NT2/D1 (cell line): Measurements from ENCODE around the gene APOC4.

ENCODE experiments used
- SUZ12 ChIP-seq: IDR thresholded peaks from 2 replicates; pipeline ENCODE4 v1.6.1; 2011; ENCODE audit not compliant: insufficient read length, insufficient read depth; ENCODE audit errors: extremely low read depth
- YY1 ChIP-seq: IDR thresholded peaks from 2 replicates; pipeline ENCODE4 v1.6.1; 2011; ENCODE audit not compliant: insufficient read length, insufficient read depth
- ZNF274 ChIP-seq: IDR thresholded peaks from 2 replicates; pipeline ENCODE4 v1.6.1; 2011; ENCODE audit warnings: mild to moderate bottlenecking, low read depth, low read length

DNA sequence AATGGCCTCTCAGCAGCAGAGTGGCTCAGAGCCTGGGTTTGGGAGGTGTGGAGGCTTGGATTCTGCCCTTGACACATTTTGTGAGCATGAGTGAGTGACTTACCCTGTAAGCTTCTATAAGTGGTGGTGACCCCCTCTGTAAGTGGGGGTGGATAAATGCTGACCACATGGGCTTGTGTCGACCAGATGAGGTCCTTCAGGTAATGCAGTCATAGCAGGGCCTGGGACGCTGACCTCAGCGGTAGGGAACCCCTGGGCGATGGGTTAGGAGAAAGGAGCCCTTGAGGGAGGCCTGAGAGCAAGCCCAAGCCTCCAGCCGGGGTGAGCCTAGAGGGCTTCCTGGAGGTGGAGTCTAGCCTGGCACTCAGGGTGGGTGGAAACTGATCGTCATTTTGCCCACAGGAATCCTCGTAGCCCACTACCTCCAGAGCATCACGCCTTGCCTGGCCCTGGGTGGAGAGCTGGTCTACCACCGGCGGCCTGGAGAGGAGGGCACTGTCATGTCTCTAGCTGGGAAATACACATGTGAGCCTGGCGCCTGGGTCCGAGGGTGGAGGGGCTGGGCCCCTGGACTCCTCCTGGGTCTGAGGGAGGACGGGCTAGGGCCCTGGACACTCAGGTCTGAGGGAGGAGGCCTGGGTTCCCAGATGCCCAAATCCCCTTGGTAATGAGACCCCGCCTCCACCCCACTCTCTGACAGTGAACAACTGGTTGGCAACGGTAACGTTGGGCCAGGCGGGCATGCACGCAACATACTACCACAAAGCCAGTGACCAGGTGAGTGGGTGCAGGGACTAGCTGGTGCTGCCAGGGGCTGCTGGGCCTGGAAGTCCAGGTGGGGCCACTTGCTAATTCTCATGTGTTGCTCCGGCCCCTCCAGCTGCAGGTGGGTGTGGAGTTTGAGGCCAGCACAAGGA is 41.5 kb upstream of the APOC4 start:
- no peak for TF ChIP-seq ZNF274
- TF ChIP-seq SUZ12 = no peak
- no peak for TF ChIP-seq YY1
